Pancreas (tissue), 10 donors: ENCODE data around the gene CYP4F3. TPM values are rescaled to one million over a fixed set of nuclear protein-coding genes. Genes with fewer than 3 reads are reported as not detected.

ENCODE experiments used
- ATAC-seq, 4 donors: fragments of 200-7000 bp; cut with Tn5 transposase; one replicate each; pipeline versions ENCODE4 v1.8.0 to v1.9.1; 2020; ENCODE audit warnings: mild to moderate bottlenecking in 4 of 4, moderate library complexity in 4 of 4
- DNase-seq, 6 donors: peaks; one replicate each; pipeline ENCODE4 v3.0.0-alpha.2; 2020
- FAIRE-seq: peaks from 2 replicates; lab custom pipeline; 2012; peaks lifted over from hg19 to GRCh38; lab: Jason Lieb, UNC
- H3K27ac ChIP-seq, 4 donors: fragments of 200-600 bp; sonication (generic); 1 replicate in 3 of 4; 2 replicates in 1 of 4; pipeline versions ENCODE4 v1.5.0 to v1.8.0; 2020
- H3K27me3 ChIP-seq, 4 donors: fragments of 200-600 bp; one replicate each; pipeline ENCODE4 v1.8.0; 2021
- H3K36me3 ChIP-seq, 3 donors: fragments of 200-600 bp; sonication (generic) in 1 of 3; one replicate each; pipeline versions ENCODE4 v1.5.0 to v1.8.0; 2020 to 2021
- H3K4me1 ChIP-seq, 3 donors: fragments of 200-600 bp; one replicate each; pipeline ENCODE4 v1.8.0; 2021
- H3K4me3 ChIP-seq, 4 donors: fragments of 200-600 bp; sonication (generic) in 2 of 4; one replicate each; pipeline versions ENCODE4 v1.5.0 to v1.8.0; 2020 to 2021
- H3K9me3 ChIP-seq, 4 donors: fragments of 200-600 bp; one replicate each; pipeline ENCODE4 v1.8.0; 2021
- WGBS, 2 donors: extraction: QIAGEN DNeasy Blood & Tissue Kit; methylation state at CpG; one replicate each; pipeline ENCODE4 v1.1.7; 2013; 5-methylcytosine and 5-hydroxymethylcytosine counted together
- intact Hi-C, 3 donors: fragments of 100-400 bp; cut with DNase I; formaldehyde crosslinking; loops; one replicate each; pipeline versions ENCODE4 v1.11.1 to v1.14.2; 2022
- polyA plus RNA-seq, 2 donors: library from polyadenylated mRNA; stranded (reverse); fragments of 200-250 nt; gene quantifications; one replicate each; pipeline ENCODE4 v1.2.3, GENCODE V29; 2013
- total RNA-seq, 6 donors: library from RNA; stranded (reverse); fragmentation: NEBNext Ultra II Directional in 4 of 6; extraction: Animal tissue kit (Norgen Biotek cat#: 25700) in 4 of 6; gene quantifications; one replicate each; pipeline versions ENCODE4 v1.2.1 to v1.2.4, GENCODE V29; 2021 to 2023
- TF ChIP-seq, protein P1 (sequence below), 4 donors: fragments of 200-600 bp; sonication (generic) in 3 of 4; IDR thresholded peaks; one replicate each; pipeline versions ENCODE4 v1.5.0 to v1.8.0; 2021; ENCODE audit warnings: antibody characterized with exemption in 4 of 4
- donor health status: healthy with polysubstance abuse.
- donor health status: DM: no; HTN: no; CAD: no; lungs with moderate emphysema.
- donor health status: DM: no; HTN: no; CAD: no.
- donor health status: control.
- donor health status: control.
- donor health status: Bipolar disorder and iron deficiency.
- donor health status: DM: yes; HTN: yes; CAD: no.
- donor health status: DM: no; HTN: no; CAD: no.
- donor health status: DM: no; HTN: no; CAD: no.
- donor health status: DM: yes; HTN: yes; CAD: no.

Gene CYP4F3
- total and polyA plus RNA-seq, 8 donors: 0.23 to 1.8 (median 0.47) TPM

DNA sequence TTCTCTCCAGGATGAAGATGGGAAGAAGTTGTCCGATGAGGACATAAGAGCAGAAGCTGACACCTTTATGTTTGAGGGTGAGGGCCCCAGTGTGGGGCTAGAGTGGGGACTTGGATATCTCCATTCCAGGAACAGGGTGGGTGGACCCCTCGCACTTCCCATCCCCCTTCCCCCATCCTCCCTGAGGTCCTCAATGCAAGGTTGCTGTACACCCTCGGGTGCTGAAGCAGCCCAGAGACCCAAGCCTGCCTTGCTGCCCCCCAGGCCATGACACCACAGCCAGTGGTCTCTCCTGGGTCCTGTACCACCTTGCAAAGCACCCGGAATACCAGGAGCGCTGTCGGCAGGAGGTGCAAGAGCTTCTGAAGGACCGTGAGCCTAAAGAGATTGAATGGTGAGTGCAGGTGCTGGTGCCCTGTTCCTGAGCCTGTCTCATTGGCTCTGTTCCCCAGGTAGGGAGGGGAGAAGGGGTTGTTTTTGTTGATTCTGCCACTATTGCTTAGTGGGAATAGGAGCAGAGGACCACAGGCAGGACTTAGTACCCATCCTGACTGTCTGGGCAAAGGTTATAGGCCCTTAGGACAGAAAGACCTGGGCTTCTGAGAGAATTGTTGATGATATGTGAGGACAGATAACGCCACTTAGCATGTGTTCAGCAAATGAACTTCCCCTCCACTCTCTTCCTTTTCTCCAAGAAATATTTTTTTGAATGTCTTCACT is 12.0 kb downstream of the CYP4F3 start:
- no peaks in the 10 kb centered on the region for H3K36me3 ChIP-seq
- no peaks in the 10 kb centered on the region for H3K27me3 ChIP-seq
- intact Hi-C loops: no loop called here
- DNase-seq (no peak), FAIRE-seq (no peak), ATAC-seq (no peak)
- no peak overlapping the region for H3K27ac ChIP-seq
- TF ChIP-seq, protein P1, sequence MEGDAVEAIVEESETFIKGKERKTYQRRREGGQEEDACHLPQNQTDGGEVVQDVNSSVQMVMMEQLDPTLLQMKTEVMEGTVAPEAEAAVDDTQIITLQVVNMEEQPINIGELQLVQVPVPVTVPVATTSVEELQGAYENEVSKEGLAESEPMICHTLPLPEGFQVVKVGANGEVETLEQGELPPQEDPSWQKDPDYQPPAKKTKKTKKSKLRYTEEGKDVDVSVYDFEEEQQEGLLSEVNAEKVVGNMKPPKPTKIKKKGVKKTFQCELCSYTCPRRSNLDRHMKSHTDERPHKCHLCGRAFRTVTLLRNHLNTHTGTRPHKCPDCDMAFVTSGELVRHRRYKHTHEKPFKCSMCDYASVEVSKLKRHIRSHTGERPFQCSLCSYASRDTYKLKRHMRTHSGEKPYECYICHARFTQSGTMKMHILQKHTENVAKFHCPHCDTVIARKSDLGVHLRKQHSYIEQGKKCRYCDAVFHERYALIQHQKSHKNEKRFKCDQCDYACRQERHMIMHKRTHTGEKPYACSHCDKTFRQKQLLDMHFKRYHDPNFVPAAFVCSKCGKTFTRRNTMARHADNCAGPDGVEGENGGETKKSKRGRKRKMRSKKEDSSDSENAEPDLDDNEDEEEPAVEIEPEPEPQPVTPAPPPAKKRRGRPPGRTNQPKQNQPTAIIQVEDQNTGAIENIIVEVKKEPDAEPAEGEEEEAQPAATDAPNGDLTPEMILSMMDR (IDR thresholded peaks at IDR 0.05): no peak
- 51 to 55% methylated on average over 8 of the region's 8 CpGs for WGBS, 2 donors
- H3K9me3 ChIP-seq: no peaks in the 10 kb centered on the region
- no peak overlapping the region for H3K4me3 ChIP-seq
- no peaks in the 10 kb centered on the region for H3K4me1 ChIP-seq

DNA sequence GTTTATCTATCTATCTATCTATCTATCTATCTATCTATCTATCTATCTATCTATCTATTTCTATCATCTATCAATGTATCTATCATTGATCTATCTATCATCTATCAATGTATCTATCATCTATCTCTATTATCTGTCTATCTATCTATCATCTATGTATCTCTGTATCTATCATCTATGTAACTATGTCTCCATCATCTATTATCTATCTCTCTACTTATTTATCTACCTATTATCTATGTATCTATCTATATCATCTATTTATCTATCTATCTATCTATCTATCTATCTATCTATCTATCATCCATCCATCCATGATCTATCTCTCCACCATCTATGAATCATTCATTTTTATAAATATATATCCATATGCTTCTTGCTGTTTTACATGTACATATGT is 15.8 kb downstream of the CYP4F3 start:
- Histone ChIP-seq H3K4me1 (no peaks in the 10 kb centered on the region), H3K36me3 (no peaks in the 10 kb centered on the region), H3K9me3 (no peaks in the 10 kb centered on the region), H3K27ac (no peak overlapping the region), H3K27me3 (no peaks in the 10 kb centered on the region), H3K4me3 (no peak overlapping the region)
- FAIRE-seq: peak; percentile 39
- no peak for DNase-seq
- TF ChIP-seq, protein P1 (IDR thresholded peaks at IDR 0.05): no peak
- intact Hi-C loops: no loop called here
- ATAC-seq: no peak

DNA sequence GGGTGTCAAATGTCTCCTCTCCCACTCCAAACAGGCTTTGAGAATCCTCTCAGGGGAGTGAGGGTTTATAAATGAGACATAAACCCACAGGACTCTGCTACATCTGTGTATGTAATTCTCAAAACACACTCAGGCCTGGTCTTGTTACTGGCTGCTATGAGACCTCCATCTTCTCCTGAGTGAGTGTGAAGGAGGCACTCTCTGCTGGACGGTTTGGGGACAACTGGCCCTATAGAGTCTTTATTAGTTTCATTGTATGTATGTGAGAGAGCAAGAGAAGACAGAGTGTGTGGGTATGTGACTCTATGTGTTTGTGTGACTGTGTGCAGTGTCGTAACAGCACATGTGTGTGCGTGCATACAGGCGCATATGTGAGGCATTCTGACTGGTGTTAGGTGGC is 22.6 kb downstream of the CYP4F3 start:
- TF ChIP-seq, protein P1 (IDR thresholded peaks at IDR 0.05): no peak
- DNase-seq (no peak), FAIRE-seq (no peak), ATAC-seq (no peak)
- intact Hi-C loops: no loop called here
- Histone ChIP-seq H3K36me3 (no peaks in the 10 kb centered on the region), H3K4me3 (no peak overlapping the region), H3K27ac (no peak overlapping the region), H3K9me3 (no peaks in the 10 kb centered on the region), H3K27me3 (no peaks in the 10 kb centered on the region), H3K4me1 (no peaks in the 10 kb centered on the region)
- 62 to 75% methylated on average over 4 of the region's 4 CpGs for WGBS, 2 donors

DNA sequence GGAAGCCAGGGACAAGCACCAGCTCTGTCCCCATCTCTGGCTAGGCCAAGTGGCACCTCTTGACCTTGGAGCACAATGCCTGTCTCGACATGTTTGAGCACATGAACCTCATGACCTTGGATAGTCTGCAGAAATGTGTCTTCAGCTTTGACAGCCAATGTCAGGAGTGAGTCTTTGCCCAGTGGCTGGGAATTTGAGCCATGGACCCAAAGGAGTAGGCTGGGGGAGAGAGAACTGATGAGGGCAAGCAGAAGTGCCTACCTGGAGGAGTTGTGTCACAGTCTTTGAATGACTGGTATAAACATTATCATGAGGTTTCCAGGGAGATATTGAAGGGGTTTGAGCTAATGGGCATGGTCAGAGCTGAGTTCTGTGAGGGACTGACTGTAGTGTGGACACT is 25.5 kb downstream of the CYP4F3 start:
- H3K36me3 ChIP-seq: no peaks in the 10 kb centered on the region
- no peaks in the 10 kb centered on the region for H3K27me3 ChIP-seq
- no peaks in the 10 kb centered on the region for H3K4me1 ChIP-seq
- DNase-seq (no peak), ATAC-seq (no peak), FAIRE-seq (no peak)
- no peak overlapping the region for H3K4me3 ChIP-seq
- TF ChIP-seq, protein P1 (IDR thresholded peaks at IDR 0.05): no peak
- no peaks in the 10 kb centered on the region for H3K9me3 ChIP-seq
- no peak overlapping the region for H3K27ac ChIP-seq
- 7 to 13% methylated on average over 1 of the region's 1 CpG for WGBS, 2 donors
- intact Hi-C loops: no loop called here

DNA sequence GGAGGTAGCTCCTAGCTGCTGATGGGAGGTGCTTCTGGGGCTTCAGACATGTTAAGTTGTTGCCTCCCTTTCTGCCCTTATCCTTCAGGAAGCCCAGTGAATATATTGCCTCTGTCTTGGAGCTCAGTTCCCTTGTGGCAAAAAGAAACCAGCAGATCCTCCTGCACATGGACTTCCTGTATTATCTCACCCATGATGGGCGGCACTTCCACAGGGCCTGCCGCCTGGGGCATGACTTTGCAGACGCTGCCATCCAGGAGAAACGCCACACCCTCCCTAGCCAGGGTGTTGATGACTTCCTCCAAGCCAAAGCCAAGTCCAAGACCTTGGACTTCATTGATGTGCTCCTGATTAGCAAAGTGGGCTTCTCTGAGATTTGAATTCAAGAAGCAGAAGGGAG is 26.2 kb downstream of the CYP4F3 start:
- ATAC-seq (peak in 1 of 4 donors; percentile 32), DNase-seq (no peak), FAIRE-seq (no peak)
- Histone ChIP-seq H3K4me1 (no peaks in the 10 kb centered on the region), H3K36me3 (no peaks in the 10 kb centered on the region), H3K27ac (no peak overlapping the region), H3K4me3 (no peak overlapping the region), H3K27me3 (no peaks in the 10 kb centered on the region), H3K9me3 (no peaks in the 10 kb centered on the region)
- WGBS, 2 donors: 28 to 44% methylated on average over 4 of the region's 4 CpGs
- intact Hi-C loops: no loop called here
- TF ChIP-seq, protein P1 (IDR thresholded peaks at IDR 0.05): no peak
